WTC11 (cell line): ENCODE data around the gene STON2.

Experiments used
- CTCF ChIP-seq: fragments of 200-600 bp; IDR thresholded peaks from 2 replicates; pipeline ENCODE4 v1.8.0; 2022; ENCODE audit warnings: antibody characterized with exemption
- E2F5 ChIP-seq: sonication (generic); formaldehyde crosslinking; IDR thresholded peaks from 2 replicates; pipeline ENCODE4 v1.8.1; 2022; ENCODE audit warnings: mild to moderate bottlenecking, moderate library complexity, missing genetic modification reagents
- ESRRA ChIP-seq: sonication (generic); formaldehyde crosslinking; IDR thresholded peaks from 2 replicates; pipeline ENCODE4 v1.8.1; 2022; ENCODE audit warnings: mild to moderate bottlenecking, missing genetic modification reagents, borderline replicate concordance
- NFYB ChIP-seq: sonication (generic); formaldehyde crosslinking; conservative IDR thresholded peaks from 2 replicates; pipeline ENCODE4 v1.8.0; 2022; ENCODE audit warnings: low read depth, missing genetic modification reagents
- NR1H2 ChIP-seq: sonication (generic); formaldehyde crosslinking; IDR thresholded peaks from 2 replicates; pipeline ENCODE4 v1.9.0; 2021; ENCODE audit warnings: mild to moderate bottlenecking, moderate library complexity, missing genetic modification reagents
- PRDM15 ChIP-seq: sonication (generic); formaldehyde crosslinking; IDR thresholded peaks from 2 replicates; pipeline ENCODE4 v1.8.0; 2022; ENCODE audit warnings: missing genetic modification reagents
- SMAD3 ChIP-seq: sonication (generic); formaldehyde crosslinking; IDR thresholded peaks from 2 replicates; pipeline ENCODE4 v1.8.0; 2022; ENCODE audit warnings: missing genetic modification reagents, mild to moderate bottlenecking, borderline replicate concordance

GRCh38 chr14:81332725-81333124 is 67.4 kb downstream of the STON2 start:
- TF ChIP-seq SMAD3 (CRISPR knock-in tag): no peak
- no peak for TF ChIP-seq CTCF
- TF ChIP-seq NFYB (CRISPR knock-in tag): no peak
- TF ChIP-seq NR1H2 (CRISPR knock-in tag): no peak
- no peak for TF ChIP-seq E2F5 (CRISPR knock-in tag)
- no peak for TF ChIP-seq PRDM15 (CRISPR knock-in tag)
- no peak for TF ChIP-seq ESRRA
